OCI-LY7 (cell line): Measurements from ENCODE around the gene NOXRED1. TPM values are rescaled to one million over a fixed set of nuclear protein-coding genes. Genes with fewer than 3 reads are reported as not detected.

ENCODE experiments used
- BruUV-seq: library from RNA; stranded (reverse); fragments of 400-500 nt; replicated peaks from 2 replicates; lab custom pipeline; 2021; lab: Mats Ljungman, UMichigan
- CTCF ChIA-PET: fragments of 300-600 bp; sonication (Branson Sonifier 250); formaldehyde crosslinking; loops from one replicate; lab custom pipeline; 2022; ENCODE audit warnings: antibody characterized with exemption; ENCODE audit not compliant: unreplicated experiment; lab: Charles Lee
- POLR2A ChIA-PET: fragments of 300-600 bp; sonication (Branson Sonifier 250); formaldehyde crosslinking; loops from one replicate; lab custom pipeline; 2022; ENCODE audit warnings: antibody characterized with exemption; lab: Charles Lee
- DNase-seq: peaks from one replicate; pipeline ENCODE4 v3.0.0-alpha.2; 2015; ENCODE audit warnings: low spot score
- H2AFZ ChIP-seq: fragments of 200-600 bp; sonication (generic), shearing (Covaris generic); 2 replicates; pipeline ENCODE4 v1.6.1; 2014; ENCODE audit warnings: mild to moderate bottlenecking, antibody characterized with exemption, low read length, moderate library complexity
- H3K27ac ChIP-seq: fragments of 200-600 bp; sonication (generic); 2 replicates; pipeline ENCODE4 v1.5.1; 2014; ENCODE audit warnings: mixed run types, low read depth, mild to moderate bottlenecking, moderate library complexity, low read length, inconsistent platforms; ENCODE audit not compliant: poor library complexity, severe bottlenecking
- H3K36me3 ChIP-seq: fragments of 200-600 bp; sonication (generic); 2 replicates; pipeline ENCODE4 v1.6.1; 2014; ENCODE audit warnings: mild to moderate bottlenecking, antibody characterized with exemption, low read length, moderate library complexity, mixed read lengths; ENCODE audit not compliant: insufficient read depth
- H3K4me1 ChIP-seq: fragments of 200-600 bp; sonication (generic); 2 replicates; pipeline ENCODE4 v1.5.1; 2014; ENCODE audit warnings: mild to moderate bottlenecking, low read length; ENCODE audit not compliant: insufficient read depth, poor library complexity, severe bottlenecking
- H3K4me2 ChIP-seq: fragments of 200-600 bp; sonication (generic); 2 replicates; pipeline ENCODE4 v1.6.1; 2014; ENCODE audit warnings: mild to moderate bottlenecking, low read length
- H3K4me3 ChIP-seq: fragments of 200-600 bp; sonication (generic); 2 replicates; pipeline ENCODE4 v1.5.1; 2014; ENCODE audit warnings: mild to moderate bottlenecking, low read depth, low read length; ENCODE audit not compliant: poor library complexity, severe bottlenecking
- H3K79me2 ChIP-seq: fragments of 200-600 bp; sonication (generic); 2 replicates; pipeline ENCODE4 v1.6.1; 2016; ENCODE audit warnings: low read depth, mild to moderate bottlenecking, low read length, moderate library complexity, mixed read lengths; ENCODE audit not compliant: insufficient read depth
- H3K9me2 ChIP-seq: fragments of 200-600 bp; sonication (generic); 2 replicates; pipeline ENCODE4 v1.6.1; 2016; ENCODE audit warnings: mild to moderate bottlenecking, low read length, mixed read lengths; ENCODE audit not compliant: insufficient read depth
- H3K9me3 ChIP-seq: fragments of 200-600 bp; sonication (generic); 2 replicates; pipeline ENCODE4 v1.6.1; 2014; ENCODE audit warnings: mild to moderate bottlenecking, mixed run types, low read length, mixed read lengths
- H4K20me1 ChIP-seq: fragments of 200-600 bp; sonication (generic); 2 replicates; pipeline ENCODE4 v1.6.1; 2014; ENCODE audit warnings: mild to moderate bottlenecking, antibody characterized with exemption, low read length, moderate library complexity, mixed read lengths; ENCODE audit not compliant: insufficient read depth
- EZH2phosphoT487 ChIP-seq: fragments of 200-600 bp; sonication (generic); IDR thresholded peaks from 2 replicates; pipeline ENCODE4 v1.6.1; 2018; ENCODE audit warnings: low read depth, borderline replicate concordance, mild to moderate bottlenecking, mixed run types, antibody characterized with exemption, low read length, moderate library complexity, mixed read lengths
- intact Hi-C: fragments of 100-400 bp; cut with micrococcal nuclease; formaldehyde crosslinking; loops from one replicate; pipeline ENCODE4 v1.10.0; 2022; ENCODE audit not compliant: unreplicated experiment
- total RNA-seq, 2 experiments: library from RNA; depleted of rRNA in 1 of 2; stranded (reverse); fragments of >200 nt in 1 of 2; shearing (Covaris generic) in 1 of 2; gene quantifications; 2 replicates each; pipeline ENCODE4 v1.2.3, GENCODE V29; 2014 to 2022
- TF ChIP-seq, protein P1 (sequence below): fragments of 200-600 bp; sonication (generic); conservative IDR thresholded peaks from 2 replicates; pipeline ENCODE4 v1.5.1; 2014; ENCODE audit warnings: mild to moderate bottlenecking, antibody characterized with exemption, low read length, moderate library complexity, mixed read lengths

The NOXRED1 gene
- total RNA-seq, 2 experiments from 2014 or later = 0.38 to 0.74 TPM

DNA sequence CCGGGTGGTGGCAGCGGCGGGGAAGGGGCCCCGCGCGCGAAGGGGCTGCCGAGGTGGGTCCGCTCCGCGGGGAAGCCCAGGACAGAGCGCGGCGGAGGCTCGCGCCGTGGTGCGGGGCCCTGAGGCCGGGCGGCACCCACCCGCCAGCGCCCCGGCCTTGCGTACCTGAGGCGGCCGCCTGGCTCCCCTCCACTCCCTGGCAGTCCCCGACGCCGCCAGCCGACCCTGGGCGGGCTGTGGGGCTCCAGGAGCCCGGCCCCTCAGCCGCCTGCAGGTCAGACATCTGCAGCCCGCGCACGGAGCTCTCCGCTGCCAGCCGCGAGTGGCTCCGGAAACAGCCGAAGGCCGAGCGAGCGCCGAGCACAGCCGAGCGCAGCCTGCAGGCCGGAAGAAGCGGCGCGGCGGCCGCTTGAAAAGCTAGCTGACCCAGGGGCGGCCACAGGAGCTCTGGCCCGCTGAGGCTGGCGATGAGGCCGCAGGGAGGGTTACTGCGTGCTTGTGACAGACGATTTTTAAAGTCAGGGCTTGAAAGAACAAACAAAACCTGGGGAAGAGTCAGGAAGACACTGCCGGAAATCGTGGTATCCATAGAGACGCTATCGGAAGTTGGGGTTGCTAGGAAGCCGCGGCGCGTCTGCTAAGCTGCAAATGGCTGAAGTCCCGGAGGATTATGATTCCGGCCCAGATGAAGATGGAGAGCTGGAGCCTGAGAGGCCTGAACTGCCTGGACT is 46.4 kb downstream of the NOXRED1 start, which contains the start of the genes SAMD15 and TMED8:
TSS of gene SAMD15 (plus strand) at position 609 of the 731 bp plus-strand sequence. CDS start at position 649, 40 bp downstream.
TSS of gene TMED8 (minus strand) at position 324 of the 731 bp plus-strand sequence. CDS start at position 283, 41 bp downstream.
- TF ChIP-seq, protein P1, sequence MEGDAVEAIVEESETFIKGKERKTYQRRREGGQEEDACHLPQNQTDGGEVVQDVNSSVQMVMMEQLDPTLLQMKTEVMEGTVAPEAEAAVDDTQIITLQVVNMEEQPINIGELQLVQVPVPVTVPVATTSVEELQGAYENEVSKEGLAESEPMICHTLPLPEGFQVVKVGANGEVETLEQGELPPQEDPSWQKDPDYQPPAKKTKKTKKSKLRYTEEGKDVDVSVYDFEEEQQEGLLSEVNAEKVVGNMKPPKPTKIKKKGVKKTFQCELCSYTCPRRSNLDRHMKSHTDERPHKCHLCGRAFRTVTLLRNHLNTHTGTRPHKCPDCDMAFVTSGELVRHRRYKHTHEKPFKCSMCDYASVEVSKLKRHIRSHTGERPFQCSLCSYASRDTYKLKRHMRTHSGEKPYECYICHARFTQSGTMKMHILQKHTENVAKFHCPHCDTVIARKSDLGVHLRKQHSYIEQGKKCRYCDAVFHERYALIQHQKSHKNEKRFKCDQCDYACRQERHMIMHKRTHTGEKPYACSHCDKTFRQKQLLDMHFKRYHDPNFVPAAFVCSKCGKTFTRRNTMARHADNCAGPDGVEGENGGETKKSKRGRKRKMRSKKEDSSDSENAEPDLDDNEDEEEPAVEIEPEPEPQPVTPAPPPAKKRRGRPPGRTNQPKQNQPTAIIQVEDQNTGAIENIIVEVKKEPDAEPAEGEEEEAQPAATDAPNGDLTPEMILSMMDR = peak; percentile 31; the same call in 1 of the 2 replicates
- no peak for TF ChIP-seq EZH2phosphoT487
- H4K20me1 ChIP-seq = no peaks in the 10 kb centered on the region
- intact Hi-C loops = loop anchor here (1.0 to 10.0 kb wide), 4 partner anchors 56 to 342 kb away; partner anchors contain the start of genes AHSA1, GSTZ1 and VIPAS39
- peaks cover 32% of the 10 kb centered on the region for H3K4me1 ChIP-seq
- BruUV-seq = no TSS peak
- H3K27ac ChIP-seq = peak within 1 kb of the TSS; percentile 96
- H3K4me3 ChIP-seq = peak within 1 kb of the TSS; percentile 87
- H3K4me2 ChIP-seq = peak within 1 kb of the TSS; percentile 87
- H3K79me2 ChIP-seq = peaks cover 44% of the 10 kb centered on the region
- CTCF ChIA-PET = interaction anchor here (1.0 kb wide), 1 partner anchor 60 kb away, joined by 3 read pairs; no protein-coding TSS in a partner anchor
- POLR2A ChIA-PET = interaction anchor here (0.6 to 1.3 kb wide), 5 partner anchors 18 to 362 kb away, joined by 3 to 7 read pairs (median 3); partner anchors contain the start of genes GSTZ1 and POMT2
- peaks cover 6% of the 10 kb centered on the region; the same call in 1 of the 2 replicates for H3K36me3 ChIP-seq
- H2AFZ ChIP-seq = peak within 1 kb of the TSS; percentile 80
- peak; percentile 87 for DNase-seq
- H3K9me2 ChIP-seq = no peaks in the 10 kb centered on the region
- no peaks in the 10 kb centered on the region for H3K9me3 ChIP-seq

DNA sequence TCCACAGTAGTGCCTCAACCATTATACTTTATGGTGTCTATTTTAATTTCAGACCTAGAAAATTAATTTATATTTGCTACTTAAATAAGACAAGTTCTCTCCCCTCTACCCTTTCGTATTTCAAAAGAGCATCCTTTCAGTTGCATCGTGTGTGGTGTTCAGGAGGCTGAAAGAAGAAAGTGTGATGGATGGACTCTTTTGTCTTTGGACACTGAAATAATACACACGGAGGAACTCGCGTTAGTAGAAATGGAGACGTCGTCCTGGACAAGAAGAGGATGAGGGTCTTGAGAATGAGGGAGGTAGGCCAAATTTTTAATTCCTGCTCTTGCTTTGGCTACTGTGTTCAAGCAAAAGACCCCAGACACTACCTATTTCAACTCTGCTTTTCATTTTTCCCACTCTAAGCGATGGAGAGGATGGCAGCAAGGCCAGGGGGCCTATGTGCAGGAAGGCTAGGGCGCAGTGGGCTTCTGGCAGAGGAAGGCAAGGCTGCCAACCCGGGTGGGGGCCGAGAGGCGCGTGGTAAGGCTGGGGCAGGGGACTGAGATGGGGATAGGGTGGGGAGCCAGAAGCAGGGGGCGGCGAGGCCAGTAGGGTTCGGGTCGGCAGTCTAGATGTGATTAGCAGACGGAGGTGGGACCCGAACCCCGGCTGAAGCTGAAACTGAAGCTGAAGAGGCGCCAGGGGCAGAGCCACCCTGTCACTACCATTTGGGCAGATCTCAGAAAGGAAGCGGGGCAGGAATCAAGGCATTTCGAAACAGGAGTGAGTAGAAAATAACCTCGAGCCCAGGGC is 47.2 kb downstream of the NOXRED1 start:
- peaks cover 51% of the 10 kb centered on the region for H3K79me2 ChIP-seq

More for the DNA sequence above, 47.2 kb downstream of the NOXRED1 start:
- Histone ChIP-seq H3K9me2 (no peaks in the 10 kb centered on the region), H4K20me1 (no peaks in the 10 kb centered on the region), H2AFZ (peak overlapping the region; percentile 47; the same call in 1 of the 2 replicates), H3K4me2 (peak overlapping the region; percentile 87), H3K9me3 (no peaks in the 10 kb centered on the region), H3K4me3 (peak overlapping the region; percentile 87), H3K27ac (peak overlapping the region; percentile 96), H3K4me1 (peaks cover 39% of the 10 kb centered on the region), H3K36me3 (peaks cover 6% of the 10 kb centered on the region; the same call in 1 of the 2 replicates)
- no TSS peak for BruUV-seq
- DNase-seq = peak; percentile 44
- ChIA-PET CTCF (no interaction called here), POLR2A (interaction anchor here (1.0 to 1.4 kb wide), 3 partner anchors 55 to 229 kb away, joined by 3 to 7 read pairs (median 4); partner anchors contain the start of genes GSTZ1 and POMT2)
- intact Hi-C loops = loop anchor here (2.0 to 10.0 kb wide), 3 partner anchors 81 to 341 kb away; partner anchors contain the start of genes AHSA1 and VIPAS39
- TF ChIP-seq, protein P1 = no peak
- no peak for TF ChIP-seq EZH2phosphoT487
